ENCODE data around the gene NECTIN2.

DNA sequence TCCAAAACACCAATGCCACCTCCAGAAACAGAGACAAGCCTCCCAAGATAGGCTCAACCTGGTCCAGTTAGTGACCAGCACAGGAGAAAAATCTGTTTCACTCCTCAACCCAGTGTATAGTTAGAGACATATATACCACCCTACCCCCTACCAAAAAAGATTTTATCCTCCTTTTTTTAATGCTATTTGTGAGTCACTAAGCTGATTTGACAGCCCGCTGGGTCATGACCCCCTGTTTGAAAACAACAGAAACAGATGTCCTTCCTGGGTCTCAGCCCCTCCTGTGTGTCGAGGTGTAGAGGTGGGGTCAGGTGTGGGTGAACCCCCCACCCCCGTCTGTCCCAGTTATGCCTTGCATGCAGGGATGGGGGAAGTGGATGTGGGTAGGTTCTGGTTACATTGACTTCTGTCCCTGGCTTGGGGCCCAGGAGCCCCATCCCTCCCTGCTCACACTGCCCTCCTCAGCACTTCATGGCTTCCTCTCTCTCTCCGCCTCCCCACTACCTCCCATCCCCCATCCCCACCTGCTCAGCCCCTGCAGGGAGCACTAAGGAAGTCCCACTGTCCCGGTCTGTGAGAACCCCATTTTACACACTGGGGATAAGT is 30.9 kb downstream of the NECTIN2 start:
- TF ChIP-seq, protein P1, sequence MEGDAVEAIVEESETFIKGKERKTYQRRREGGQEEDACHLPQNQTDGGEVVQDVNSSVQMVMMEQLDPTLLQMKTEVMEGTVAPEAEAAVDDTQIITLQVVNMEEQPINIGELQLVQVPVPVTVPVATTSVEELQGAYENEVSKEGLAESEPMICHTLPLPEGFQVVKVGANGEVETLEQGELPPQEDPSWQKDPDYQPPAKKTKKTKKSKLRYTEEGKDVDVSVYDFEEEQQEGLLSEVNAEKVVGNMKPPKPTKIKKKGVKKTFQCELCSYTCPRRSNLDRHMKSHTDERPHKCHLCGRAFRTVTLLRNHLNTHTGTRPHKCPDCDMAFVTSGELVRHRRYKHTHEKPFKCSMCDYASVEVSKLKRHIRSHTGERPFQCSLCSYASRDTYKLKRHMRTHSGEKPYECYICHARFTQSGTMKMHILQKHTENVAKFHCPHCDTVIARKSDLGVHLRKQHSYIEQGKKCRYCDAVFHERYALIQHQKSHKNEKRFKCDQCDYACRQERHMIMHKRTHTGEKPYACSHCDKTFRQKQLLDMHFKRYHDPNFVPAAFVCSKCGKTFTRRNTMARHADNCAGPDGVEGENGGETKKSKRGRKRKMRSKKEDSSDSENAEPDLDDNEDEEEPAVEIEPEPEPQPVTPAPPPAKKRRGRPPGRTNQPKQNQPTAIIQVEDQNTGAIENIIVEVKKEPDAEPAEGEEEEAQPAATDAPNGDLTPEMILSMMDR (IDR thresholded peaks at IDR 0.05; ENCODE audit: insufficient read depth, low read length, poor library complexity, severe bottlenecking), result no peak
- no peak for TF ChIP-seq EZH2phosphoT487 (conservative IDR thresholded peaks at IDR 0.05; ENCODE audit: low read length)

All from SU-DHL-6 (cell line).